GM18499 (cell line): ENCODE data around the gene SLC22A15.
"Not testable (repeated sequence)": the region's sequence is repeated elsewhere in the genome, so short reads cannot be mapped to it uniquely, and the experiment has no call there.

Experiments used
- ATAC-seq: cut with Tn5 transposase; IDR thresholded peaks from one replicate; pipeline ENCODE4 v1.9.1; 2021; ENCODE audit warnings: moderate number of reproducible peaks; ENCODE audit not compliant: insufficient read depth, unreplicated experiment

Gene SLC22A15

DNA sequence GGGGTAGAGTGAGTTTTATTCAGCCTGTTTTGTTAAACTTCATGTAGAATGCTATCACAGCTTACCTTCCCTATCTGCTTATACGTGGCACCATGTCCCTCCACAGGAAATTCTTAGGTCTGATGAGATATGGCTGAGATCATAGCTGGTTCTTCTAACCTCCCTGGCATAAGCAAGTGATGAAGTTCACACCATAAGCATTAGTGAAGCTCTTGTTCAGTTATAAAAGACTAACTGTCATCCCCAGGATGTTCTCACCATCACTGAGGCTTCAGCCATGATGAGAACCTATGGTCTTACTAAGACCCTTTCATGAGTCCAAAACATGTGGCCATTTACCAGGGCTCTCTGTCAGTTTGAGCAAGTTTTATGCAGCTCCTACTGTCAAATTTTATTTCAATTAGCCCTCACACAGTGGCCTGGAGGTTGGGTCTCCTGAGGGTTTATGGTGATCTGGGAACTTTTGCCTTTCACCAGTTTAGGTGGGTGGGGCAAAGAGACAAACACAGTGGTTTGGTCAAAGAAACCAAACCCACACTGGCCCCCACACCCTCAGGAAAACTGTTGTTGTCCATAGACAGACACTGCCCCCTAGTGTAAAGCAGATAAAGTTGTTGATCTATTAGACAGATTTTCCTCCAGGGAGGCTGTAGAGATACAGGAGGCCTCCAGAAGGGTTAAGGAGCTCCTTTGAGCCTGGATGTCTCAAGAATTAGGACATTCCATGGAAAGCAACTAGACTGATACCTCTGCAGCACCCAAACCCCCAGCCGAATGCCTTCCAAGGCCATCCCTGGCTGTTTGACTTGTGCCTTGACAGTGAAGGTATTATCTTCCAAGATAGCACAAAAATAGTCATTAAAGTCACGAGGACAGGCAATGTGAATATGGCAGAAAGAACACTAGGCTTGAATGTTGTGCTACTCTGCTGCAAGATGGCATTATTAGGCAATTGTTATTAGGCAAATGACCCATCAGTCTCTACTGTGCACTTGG, 5.0 kb downstream of the SLC22A15 start:
- ATAC-seq: no peak

DNA sequence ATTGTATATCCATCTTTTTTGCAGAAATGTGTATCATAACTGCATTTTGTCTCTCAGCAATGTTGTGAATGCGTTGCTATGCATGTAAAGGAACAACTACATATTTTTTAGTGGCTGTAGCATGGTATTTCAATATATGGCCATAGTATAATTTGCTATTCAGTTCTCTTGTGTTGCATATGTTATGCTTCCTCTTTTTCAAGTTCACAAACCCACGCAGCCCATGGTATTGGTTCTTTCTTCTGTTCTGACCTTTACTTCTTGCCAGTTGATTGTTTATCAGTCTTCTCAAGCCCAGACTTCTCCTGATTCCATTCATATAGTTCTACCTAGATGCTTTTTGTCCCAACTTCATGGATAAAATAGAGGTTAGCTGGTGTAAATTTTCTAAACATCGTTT, 6.1 kb downstream of the SLC22A15 start:
- ATAC-seq: no peak

DNA sequence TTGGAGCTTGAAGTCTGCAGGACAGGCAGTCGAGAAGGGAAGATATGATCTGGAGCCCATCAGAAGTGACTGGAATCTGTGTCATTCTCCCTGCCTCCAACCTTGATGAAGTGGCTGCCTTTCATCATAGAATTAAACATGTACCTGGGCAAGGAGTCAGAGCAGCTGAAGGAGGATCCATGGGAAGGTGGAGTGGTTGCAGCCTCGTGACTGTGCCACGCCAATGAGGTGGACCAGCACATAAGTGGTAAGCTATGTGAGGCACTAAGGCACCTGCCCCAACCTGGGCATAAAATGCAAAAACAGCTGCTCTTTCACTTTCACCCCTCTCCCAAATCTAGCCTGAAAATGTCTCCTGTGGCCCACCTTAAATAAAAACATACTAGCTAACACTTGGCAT, 7.3 kb downstream of the SLC22A15 start:
- no peak for ATAC-seq

DNA sequence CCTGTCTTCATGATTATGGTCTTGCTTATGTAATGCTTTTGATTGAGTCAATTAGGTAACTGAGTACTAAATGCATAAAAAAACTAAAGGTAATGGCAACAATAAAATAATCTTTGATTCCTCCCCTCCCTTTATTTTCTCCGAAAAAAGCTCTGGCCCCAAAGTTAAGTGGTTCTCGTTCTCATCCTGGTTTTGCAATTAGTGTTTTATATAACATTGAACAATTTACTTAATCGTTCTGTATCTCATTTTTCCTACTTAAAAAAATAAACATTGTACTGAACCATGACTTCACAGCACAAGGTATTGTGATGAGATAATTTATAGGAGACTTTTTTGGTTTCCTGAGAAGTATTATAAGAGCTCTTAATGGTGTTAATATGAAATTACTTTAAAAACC, 11.3 kb downstream of the SLC22A15 start:
- no peak for ATAC-seq

DNA sequence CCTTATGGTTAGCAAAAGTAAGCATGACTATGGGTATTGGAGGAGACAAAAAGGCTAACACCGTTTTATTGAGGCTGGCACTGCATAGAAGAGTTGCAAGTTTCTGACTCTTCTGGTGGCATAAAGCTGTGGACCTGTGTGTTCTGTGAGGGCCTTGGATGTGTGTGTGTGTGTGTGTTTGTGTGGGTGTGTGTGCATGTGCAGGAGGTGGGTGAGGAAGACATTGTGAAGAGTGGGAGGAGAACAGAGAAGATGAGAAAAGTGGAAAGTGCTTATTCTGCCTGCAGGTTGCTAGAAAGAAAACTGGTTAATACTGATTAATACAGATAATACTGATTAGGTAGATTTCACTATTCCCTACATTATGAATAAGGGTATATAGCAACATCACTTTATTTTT, 12.6 kb downstream of the SLC22A15 start:
- no peak for ATAC-seq

DNA sequence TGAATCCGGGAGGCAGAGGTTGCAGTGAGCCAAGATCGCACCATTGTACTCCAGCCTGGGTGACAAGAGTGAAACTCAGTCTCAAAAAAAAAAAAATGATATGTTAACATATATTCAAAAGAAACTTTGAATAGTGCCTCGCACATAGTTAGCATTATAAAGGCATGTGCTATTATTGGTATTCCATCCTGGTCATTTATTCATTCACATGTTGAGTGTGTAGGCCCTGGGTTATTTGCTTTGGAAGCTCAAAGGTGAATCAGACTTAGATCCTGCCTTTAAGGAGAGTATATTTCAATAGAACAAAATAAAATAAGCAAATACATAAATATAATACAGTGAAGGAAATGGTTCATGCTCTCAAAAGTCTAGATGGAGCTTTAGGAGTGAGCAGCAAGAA, 13.4 kb downstream of the SLC22A15 start:
- no peak for ATAC-seq

DNA sequence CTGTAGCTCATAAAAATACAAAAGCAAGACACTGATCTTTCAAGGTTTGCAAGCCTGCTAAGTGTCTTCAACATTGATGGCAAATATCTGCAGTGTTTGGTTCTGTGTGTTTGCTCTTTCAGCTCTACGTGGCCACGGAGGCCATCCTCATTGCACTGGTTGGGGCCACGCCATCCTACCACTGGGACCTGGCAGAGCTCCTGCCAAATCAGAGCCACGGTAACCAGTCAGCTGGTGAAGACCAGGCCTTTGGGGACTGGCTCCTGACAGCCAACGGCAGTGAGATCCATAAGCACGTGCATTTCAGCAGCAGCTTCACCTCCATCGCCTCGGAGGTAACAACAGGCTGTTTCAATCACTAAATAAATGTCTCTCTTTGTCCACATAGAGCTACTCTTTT, 15.6 kb downstream of the SLC22A15 start:
- ATAC-seq: no peak

DNA sequence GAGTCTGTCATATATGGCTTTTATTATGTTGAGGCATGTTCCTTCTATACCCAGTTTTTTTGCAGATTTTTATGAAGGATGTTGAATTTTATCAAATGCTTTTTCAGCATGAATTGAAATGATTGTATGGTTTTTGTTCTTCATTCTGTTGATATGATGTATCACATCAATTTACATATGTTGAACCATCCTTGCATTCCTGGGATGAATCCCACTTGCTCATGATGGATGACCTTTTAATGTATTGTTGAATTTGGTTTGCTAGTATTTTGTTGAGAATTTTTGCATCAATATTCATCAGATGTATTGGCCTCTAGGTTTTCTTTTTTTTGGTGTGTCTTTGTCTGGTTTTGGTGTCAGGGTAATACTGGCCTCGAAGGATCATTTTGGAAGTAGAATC, 21.6 kb downstream of the SLC22A15 start:
- ATAC-seq: not testable (repeated sequence)

DNA sequence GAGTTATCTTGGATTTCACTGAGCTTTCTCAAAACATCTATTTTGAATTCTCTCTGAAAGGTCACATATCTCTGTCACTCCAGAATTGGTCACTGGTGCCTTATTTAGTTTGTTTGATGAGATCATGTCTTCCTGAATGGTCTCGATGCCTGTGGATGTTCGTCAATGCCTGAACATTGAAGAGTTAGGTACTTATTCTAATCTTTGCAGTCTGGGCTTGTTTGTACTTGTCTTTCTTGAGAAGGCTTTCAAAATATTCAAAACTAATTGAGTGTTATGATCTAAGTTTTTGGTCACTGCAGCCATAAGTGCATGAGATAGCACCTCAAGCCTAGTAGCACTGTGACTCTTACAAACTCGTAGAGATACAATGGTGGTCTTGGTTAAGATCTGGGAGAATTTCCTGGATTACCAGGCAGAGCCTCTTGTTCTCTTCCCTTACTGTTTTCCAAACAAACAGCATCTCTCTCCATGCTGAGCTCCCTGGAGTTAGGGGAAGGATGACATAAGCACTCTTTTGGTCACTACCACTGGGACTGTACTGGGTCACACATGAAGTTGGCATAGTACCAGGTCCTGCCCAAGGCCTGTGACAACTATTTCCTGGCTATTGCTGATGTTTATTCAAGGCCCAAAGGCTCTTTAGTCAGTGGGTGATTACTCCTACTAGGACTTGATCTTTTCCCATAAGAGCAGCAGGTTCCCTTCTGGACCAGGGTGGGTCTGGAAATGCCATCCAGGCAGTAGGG, 25.6 kb downstream of the SLC22A15 start:
- no peak for ATAC-seq

DNA sequence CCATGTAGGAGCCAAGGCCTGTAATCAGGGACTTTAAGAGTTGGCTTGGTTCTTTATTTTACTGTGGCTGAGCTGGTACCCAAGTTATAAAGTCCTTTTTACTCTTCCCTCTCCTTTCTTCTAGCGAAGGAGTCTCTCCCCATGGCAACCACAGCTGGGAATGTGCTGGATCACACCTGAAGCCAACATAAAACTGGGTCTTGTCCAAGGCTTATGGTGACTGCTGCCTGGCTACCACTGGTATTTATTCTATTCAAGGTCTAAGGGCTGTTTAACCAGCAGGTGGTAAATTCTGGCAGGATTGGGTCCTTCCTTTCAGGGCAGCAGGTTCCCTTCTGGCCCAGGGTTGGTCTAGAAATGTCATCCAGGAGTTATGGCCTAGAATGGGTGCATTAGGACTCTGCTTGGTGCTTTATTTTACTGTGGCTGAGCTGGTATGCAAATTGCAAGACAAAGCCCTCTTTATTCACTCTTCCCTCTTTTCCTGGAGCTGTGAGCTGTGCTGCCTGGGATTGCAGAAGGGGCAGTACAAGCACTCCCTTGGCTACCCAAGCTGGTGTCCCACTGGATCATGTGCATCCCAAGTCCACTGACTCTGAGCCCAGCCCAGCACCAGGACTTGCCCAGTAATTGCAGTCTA, 26.6 kb downstream of the SLC22A15 start:
- no peak for ATAC-seq

DNA sequence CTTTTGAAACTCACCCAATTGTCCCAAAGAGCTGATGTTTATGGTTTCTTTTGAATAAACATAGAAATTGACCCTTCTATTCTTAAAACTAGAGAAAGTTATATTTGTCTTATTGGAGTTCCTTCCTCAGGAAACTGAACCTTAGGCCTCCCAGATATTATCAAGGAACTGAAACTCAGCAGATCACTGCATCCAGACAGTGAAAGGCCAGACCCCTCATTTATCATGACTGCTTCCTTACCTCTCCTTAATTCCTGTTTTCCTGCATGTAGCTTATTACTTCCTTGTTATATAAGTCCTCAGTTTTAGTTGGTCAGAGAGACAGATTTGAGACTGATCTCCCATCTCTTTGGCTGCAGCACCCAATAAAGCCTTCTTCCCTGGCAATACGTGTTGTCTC, 27.5 kb downstream of the SLC22A15 start:
- ATAC-seq: no peak

DNA sequence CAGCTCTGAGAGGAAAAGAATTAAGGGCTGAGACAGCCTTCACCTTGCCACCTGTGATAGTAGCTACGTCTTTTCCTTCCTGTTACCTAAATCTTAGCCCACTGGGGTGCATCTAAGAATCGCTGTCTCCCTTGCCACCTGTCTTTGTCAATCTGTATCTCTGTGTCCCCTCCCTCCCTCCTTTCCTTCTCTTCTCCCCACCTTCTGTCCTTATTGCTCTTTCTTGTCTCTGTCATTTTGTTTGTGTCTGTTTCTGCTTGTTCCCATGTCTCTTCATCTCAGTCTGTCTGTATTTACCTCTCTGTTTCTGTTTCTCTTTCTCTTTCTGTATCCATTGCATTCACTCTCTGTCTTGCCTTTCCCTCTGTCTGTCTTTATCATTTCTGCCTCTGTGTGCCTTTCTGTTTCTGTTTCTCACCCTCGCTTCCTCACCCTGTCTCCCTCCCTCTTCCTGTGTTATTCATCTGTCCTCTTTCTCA, 30.2 kb downstream of the SLC22A15 start:
- ATAC-seq: peak; percentile 83

DNA sequence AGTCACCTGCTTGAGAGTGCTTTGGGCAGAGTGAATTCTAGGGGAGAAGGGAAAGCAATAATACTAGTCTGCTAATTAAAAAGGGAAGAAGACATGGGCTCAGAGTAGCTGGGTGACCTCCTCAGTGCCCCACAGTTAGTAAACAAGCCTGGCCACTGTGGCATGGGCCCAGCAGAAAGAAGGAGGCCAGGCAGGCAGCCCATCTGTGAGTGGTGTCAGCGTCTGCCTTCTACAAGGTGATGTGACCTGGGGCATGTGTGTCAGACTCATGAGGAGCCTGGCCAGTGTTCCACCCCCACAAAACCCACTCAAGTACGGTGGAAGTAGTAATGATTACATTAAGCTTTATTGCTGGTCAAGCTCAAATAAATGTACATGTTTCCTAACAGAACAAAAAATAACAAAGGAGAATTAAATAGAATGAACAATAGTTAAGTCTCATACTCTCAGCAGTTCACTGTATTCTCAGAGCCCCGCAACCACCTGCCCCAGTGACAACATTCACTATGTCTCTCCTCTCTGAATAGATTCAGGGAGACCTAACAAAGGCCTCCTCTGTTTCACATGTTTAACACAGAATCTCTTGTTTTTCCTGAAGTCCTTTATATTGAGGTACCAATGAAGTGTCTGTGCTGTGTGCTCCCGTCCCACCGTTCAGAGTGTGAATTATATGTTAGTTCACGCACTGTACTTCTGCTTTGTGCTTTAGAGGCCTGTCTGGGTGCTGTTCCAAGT, 32.5 kb downstream of the SLC22A15 start:
- no peak for ATAC-seq

DNA sequence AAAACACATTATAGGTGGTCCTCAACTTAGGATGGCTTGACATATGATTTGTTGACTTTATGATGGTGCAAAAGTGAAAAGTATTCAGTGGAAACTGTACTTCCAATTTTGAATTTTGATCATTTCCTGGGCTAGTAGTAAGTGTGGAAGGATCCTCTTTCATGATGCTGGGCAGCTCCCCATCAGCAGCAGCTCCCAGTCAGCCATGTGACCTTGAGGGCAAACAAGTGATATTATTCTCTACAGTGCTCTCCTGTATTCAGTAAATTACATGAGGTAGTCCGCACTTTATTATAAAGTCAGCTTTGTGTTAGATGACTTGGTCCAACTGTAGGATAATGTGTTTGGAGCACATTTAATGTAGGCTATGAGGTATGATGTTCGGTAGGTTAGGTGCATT, 36.4 kb downstream of the SLC22A15 start:
- ATAC-seq: no peak

DNA sequence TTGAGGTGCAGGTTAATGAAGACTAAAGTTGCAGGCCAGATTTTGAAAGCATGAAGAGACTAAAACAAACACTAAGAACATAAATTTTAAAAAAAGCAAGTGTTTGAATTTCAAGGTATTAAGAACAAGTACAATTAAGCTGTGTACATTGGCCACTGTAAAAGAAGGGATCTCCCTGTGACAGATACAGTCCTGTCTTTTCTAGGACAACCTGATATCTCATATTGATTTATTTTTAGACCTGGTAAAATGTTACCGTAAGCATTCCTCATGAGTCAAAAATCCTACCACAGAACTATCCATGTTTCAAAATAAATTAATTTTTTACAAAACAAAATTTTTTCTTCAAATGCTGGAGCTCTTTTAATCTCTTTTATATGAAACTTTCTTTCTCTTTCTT, 39.4 kb downstream of the SLC22A15 start:
- no peak for ATAC-seq

DNA sequence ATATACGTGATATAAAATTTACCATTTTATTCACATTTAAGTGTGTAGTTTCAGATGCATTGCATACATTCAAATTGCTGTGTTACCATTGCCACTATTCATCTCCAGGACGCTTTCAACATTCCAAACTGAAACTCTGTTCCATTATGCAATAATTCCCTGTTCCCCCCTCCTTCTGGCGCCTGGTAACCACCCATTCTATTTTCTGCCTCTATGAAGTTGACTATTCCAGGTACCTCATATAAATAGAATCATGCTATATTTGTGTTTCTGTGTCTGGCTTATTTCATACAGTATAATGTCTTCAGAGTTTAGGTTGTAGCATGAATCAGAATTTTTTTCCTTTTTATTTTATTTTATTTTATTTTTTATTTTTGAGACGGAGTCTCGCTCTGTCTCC, 41.7 kb downstream of the SLC22A15 start:
- ATAC-seq: no peak

DNA sequence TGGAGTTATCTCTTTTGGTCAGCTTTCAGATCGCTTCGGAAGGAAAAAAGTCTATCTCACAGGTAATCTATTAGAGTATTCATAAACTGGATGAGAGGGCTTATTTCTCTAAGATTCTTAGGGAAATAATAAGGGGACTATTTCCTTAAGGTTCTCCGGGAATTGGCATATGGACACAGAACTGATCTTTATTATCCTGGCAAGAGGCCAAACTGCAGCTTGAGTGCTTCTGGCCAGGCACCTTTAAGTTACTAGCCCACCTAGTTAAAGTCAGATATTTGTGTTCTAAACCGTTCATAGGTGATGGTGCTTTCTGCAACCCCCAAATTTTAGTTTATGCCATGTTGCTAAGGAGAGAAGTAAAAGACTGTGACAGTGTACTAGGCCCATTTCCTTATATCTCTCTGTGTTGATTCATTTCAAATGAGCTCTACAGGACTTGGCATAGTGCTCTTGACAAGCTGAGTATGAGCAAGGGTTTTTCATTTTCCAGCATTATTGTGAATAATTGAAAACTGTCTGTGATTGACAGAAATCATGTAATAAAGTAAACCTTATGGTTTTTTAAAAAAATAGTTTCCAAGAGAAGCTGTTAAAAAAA, 43.4 kb downstream of the SLC22A15 start:
- ATAC-seq: no peak

DNA sequence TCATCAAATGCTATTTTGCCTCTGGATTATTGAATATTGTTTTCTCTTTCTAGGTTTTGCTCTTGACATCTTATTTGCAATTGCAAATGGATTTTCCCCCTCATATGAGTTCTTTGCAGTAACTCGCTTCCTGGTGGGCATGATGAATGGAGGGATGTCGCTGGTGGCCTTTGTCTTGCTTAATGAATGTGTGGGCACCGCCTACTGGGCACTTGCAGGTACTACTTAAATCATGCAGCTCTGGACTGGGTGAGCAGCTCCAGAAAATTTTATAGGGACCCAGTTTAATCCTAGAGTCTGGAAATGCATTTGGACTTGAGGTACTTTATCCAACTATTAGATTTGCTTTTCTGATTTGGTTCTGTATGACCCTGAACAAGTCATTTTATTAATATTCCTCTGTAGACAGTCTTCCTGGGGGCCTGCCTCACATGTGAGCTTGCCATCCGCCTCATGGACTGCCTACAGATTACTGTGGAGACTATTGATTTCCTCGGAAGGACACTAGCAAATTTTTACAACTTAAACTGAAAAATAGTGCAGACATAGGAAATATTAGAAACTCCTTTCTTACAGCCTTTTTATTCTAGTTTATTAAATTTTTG, 44.5 kb downstream of the SLC22A15 start:
- peak; percentile 63 for ATAC-seq

DNA sequence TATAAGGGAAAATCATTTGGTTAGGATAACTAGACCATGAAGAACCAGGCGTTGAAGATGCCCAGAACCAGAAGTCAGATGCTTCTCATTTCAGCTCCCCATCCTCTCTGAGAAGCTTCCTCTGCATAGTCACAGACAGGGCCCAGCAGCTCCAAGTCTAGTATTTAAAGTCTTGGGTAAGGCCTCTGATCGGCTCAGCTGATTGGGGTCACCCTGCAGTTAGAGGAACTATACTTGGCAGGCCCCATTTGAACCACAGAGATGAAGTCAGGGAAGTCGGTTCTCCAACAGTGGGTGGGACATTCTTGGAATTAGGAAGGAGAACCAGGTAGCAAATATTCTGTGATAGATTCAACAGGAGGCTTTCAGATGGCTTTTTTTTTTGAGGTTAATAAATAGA, 48.3 kb downstream of the SLC22A15 start:
- no peak for ATAC-seq
